Measurements from ENCODE around the gene ASTN2.

GRCh38 chr9:116547729-116548426 is 867.0 kb downstream of the ASTN2 start:
- no peak for TF ChIP-seq CTCF (IDR thresholded peaks at IDR 0.05)
- TF ChIP-seq POLR2A (IDR thresholded peaks at IDR 0.05): no peak

Measured in right lobe of liver (tissue), 4 donors.